ENCODE results near the gene DNASE1L3. TPM values are rescaled to one million over a fixed set of nuclear protein-coding genes. Genes with fewer than 3 reads are reported as not detected.

Gene DNASE1L3
- polyA plus RNA-seq, 1 experiment = not detected

- no peak overlapping the region for H3K4me3 ChIP-seq (ENCODE audit: low read depth, low read length)
- ChIA-PET CTCF (no interaction called here), POLR2A (no interaction called here)
- TF ChIP-seq CTCF (IDR thresholded peaks at IDR 0.05; ENCODE audit: low read depth, low read length) = peak; percentile 28
- DNase-seq (ENCODE audit: low read depth, low spot score) = no peak
- H3K9me3 ChIP-seq (ENCODE audit: control insufficient read depth, insufficient read depth, low read length) = no peaks in the 10 kb centered on the region
- no peak overlapping the region for H3K27ac ChIP-seq (ENCODE audit: low read depth, low read length)
- no peaks in the 10 kb centered on the region for H3K27me3 ChIP-seq (ENCODE audit: control insufficient read depth, insufficient read depth, low read length)
These were observed 36.9 kb downstream of the DNASE1L3 start for GRCh38 chr3:58173669-58174398.

GRCh38 chr3:58173029-58173668 lies 37.6 kb downstream of the DNASE1L3 start:
- Histone ChIP-seq H3K27me3 (ENCODE audit: control insufficient read depth, insufficient read depth, low read length) (no peaks in the 10 kb centered on the region), H3K9me3 (ENCODE audit: control insufficient read depth, insufficient read depth, low read length) (no peaks in the 10 kb centered on the region), H3K27ac (ENCODE audit: low read depth, low read length) (no peak overlapping the region), H3K4me3 (ENCODE audit: low read depth, low read length) (no peak overlapping the region)
- no peak for DNase-seq (ENCODE audit: low read depth, low spot score)
- TF ChIP-seq CTCF (IDR thresholded peaks at IDR 0.05; ENCODE audit: low read depth, low read length) = no peak
- POLR2A ChIA-PET = interaction anchor here (0.6 kb wide), 1 partner anchor 164 kb away, joined by 3 read pairs; no protein-coding TSS in a partner anchor
- CTCF ChIA-PET = interaction anchor here (1.2 kb wide), 1 partner anchor 15 kb away, joined by 3 read pairs; no protein-coding TSS in a partner anchor

- POLR2A ChIA-PET = no interaction called here
- TF ChIP-seq CTCF (IDR thresholded peaks at IDR 0.05; ENCODE audit: low read depth, low read length) = no peak
- CTCF ChIA-PET = no interaction called here
- Histone ChIP-seq H3K9me3 (ENCODE audit: control insufficient read depth, insufficient read depth, low read length) (no peaks in the 10 kb centered on the region), H3K27me3 (ENCODE audit: control insufficient read depth, insufficient read depth, low read length) (no peaks in the 10 kb centered on the region), H3K27ac (ENCODE audit: low read depth, low read length) (no peak overlapping the region), H3K4me3 (ENCODE audit: low read depth, low read length) (no peak overlapping the region)
- DNase-seq (ENCODE audit: low read depth, low spot score) = no peak
These were observed 39.6 kb downstream of the DNASE1L3 start for GRCh38 chr3:58171126-58171525.

GRCh38 chr3:58170376-58170775 lies 40.4 kb downstream of the DNASE1L3 start:
- no peaks in the 10 kb centered on the region for H3K27me3 ChIP-seq (ENCODE audit: control insufficient read depth, insufficient read depth, low read length)
- DNase-seq (ENCODE audit: low read depth, low spot score) = no peak
- no peaks in the 10 kb centered on the region for H3K9me3 ChIP-seq (ENCODE audit: control insufficient read depth, insufficient read depth, low read length)
- ChIA-PET CTCF (no interaction called here), POLR2A (no interaction called here)
- no peak overlapping the region for H3K4me3 ChIP-seq (ENCODE audit: low read depth, low read length)
- TF ChIP-seq CTCF (IDR thresholded peaks at IDR 0.05; ENCODE audit: low read depth, low read length) = no peak
- H3K27ac ChIP-seq (ENCODE audit: low read depth, low read length) = no peak overlapping the region

- H3K4me3 ChIP-seq (ENCODE audit: low read depth, low read length) = no peak overlapping the region
- no peaks in the 10 kb centered on the region for H3K9me3 ChIP-seq (ENCODE audit: control insufficient read depth, insufficient read depth, low read length)
- no peak overlapping the region for H3K27ac ChIP-seq (ENCODE audit: low read depth, low read length)
- no peaks in the 10 kb centered on the region for H3K27me3 ChIP-seq (ENCODE audit: control insufficient read depth, insufficient read depth, low read length)
- ChIA-PET CTCF (no interaction called here), POLR2A (no interaction called here)
- no peak for DNase-seq (ENCODE audit: low read depth, low spot score)
- TF ChIP-seq CTCF (IDR thresholded peaks at IDR 0.05; ENCODE audit: low read depth, low read length) = no peak
These were observed 41.4 kb downstream of the DNASE1L3 start for GRCh38 chr3:58169371-58169770.
